Measurements from ENCODE around the gene SEL1L3.

The SEL1L3 gene

DNA sequence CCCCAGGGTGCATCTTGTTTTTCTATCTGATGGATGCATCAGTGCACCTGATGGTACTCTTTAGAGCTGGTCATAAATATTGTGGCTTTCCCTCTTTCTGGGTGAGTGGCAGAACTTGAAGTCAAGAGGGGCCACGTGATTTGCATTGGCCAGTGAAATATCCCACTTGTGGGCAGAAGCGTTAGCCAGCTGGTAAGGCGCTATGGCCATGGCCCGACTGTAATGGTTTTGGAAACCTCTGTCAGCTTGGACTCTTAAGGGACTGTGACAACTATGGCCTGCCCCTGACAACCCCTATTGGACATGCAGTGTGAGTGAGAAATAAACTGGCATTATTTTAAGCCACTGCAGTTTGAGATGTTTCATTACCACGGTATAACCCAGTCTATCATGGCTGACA is 72.8 kb downstream of the SEL1L3 start:
- DNase-seq (ENCODE audit: low spot score) = no peak

GRCh38 chr4:25788703-25789238 is 74.0 kb downstream of the SEL1L3 start:
- no peak for DNase-seq (ENCODE audit: low spot score)

DNA sequence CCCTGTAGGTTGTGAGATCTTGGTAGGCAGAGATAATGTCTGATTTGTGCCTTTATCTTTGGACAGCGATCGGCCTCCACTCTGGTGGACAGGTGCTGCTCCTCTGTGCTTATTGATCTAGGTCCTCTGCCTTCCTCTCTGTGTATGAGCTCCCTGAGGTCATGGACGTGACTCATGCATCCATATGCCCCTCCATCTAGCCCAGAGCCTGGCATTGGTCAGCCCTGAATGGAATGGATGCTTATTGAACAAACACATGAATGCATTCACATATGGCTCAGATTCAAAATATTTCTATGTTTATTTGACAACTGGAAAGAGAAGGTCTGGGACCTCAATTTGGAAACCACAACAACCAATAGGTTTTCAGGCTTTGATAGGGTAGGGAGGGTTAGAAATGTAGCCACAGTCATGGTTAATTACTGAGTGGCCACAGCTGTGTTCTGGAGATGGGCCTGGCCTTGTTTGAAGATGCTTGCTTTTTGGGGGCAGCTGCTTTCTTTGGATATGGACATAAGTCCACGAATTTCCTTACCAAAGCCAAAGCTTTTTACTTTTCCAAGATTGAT is 76.2 kb downstream of the SEL1L3 start:
- no peak for DNase-seq (ENCODE audit: low spot score)

- DNase-seq (ENCODE audit: low spot score) = no peak
These were observed 78.8 kb downstream of the SEL1L3 start for GRCh38 chr4:25783943-25784342.

GRCh38 chr4:25783126-25783525 is 79.7 kb downstream of the SEL1L3 start:
- no peak for DNase-seq (ENCODE audit: low spot score)

- DNase-seq (ENCODE audit: low spot score) = no peak
These were observed 80.3 kb downstream of the SEL1L3 start for GRCh38 chr4:25782482-25782881.

DNA sequence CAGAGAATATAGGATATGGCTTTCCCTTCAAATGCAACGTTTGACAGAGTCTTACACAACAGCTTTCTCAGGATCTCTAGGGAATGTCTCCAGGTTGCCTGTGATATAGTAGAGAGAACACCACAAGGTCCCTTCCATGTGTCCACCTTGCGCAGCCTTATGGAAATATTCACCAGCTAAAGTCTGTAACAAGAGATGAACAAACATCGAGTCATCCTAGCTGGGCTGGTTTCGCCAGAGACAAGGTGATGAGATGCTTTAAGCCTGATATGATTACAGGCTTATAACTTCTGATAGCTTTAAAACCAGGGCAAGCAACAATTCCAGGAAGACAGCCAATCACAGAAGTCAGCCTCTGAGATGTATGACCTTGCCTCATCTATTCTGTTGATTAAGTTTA is 83.8 kb downstream of the SEL1L3 start:
- DNase-seq (ENCODE audit: low spot score) = no peak

DNA sequence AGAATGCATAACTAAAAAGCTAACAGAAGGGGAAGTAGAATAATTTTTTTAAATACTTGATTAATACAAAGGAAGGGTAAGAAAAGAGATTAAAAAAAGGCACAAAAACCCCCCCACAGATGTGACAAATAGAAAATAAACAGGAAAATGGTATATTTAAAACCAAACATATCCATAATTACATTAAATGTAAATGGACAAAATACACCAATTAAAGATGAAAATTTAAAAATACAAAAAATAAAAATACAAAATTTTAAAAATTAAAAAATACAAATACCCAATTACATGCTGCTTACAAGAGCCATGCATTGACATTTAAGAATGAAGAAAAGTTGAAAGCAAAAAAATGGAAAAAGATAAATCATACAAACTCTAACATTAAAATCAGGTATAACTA is 86.0 kb downstream of the SEL1L3 start:
- no peak for DNase-seq (ENCODE audit: low spot score)

GRCh38 chr4:25775166-25775565 is 87.6 kb downstream of the SEL1L3 start:
- DNase-seq (ENCODE audit: low spot score) = no peak

GRCh38 chr4:25773358-25773757 is 89.4 kb downstream of the SEL1L3 start:
- DNase-seq (ENCODE audit: low spot score) = no peak

GRCh38 chr4:25771672-25772071 is 91.1 kb downstream of the SEL1L3 start:
- no peak for DNase-seq (ENCODE audit: low spot score)

GRCh38 chr4:25770847-25771246 is 91.9 kb downstream of the SEL1L3 start:
- no peak for DNase-seq (ENCODE audit: low spot score)

DNA sequence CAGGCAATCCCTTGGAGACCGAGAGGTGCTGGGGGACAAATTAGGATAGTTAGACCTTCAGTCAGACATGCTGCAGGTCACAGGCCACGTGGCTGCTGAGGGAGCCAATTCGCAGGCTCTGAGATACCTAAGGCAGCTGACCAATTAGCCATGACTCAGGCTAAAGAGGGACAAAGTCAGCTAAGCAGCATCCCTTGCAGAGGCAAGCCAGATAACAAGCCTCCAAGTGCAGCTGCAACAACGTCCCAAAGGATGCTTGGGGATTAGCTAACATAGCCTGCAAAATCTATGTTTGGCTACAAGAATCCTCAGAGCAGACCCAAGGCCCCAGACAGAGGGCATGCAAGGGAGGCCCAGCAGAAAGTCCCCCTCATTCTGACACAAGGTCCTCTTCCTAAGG is 93.5 kb downstream of the SEL1L3 start:
- no peak for DNase-seq (ENCODE audit: low spot score)

- no peak for DNase-seq (ENCODE audit: low spot score)
These were observed 94.7 kb downstream of the SEL1L3 start for GRCh38 chr4:25767877-25768725.

DNA sequence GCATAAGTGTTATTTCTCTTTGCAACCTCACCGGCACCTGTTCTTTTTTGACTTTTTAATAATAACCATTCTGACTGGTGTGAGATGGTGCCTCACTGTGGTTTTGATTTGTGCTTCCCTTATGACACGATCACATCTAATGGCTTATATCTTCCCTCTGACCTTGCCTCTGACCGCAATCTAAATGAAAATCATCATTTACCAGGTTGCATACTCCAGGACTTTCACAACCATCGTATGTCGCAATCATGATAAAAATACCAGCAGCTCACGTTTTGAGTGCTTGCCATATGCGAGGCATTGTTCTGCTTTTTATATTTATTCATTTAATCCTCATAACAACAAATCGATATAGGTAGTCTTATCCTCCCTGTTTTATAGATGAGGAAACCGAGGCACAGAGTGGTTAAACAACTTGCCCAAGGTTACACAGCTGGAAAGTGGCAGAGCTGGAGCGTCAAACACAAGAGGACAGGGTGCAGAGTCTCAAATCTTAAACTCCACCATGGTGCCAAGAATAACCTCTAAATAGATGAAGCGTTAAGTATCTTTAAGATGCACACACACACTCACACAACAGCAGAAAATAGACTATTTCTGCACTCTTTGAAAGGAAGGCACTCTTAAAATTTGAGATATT is 102.2 kb downstream of the SEL1L3 start:
- DNase-seq (ENCODE audit: low spot score) = no peak

DNA sequence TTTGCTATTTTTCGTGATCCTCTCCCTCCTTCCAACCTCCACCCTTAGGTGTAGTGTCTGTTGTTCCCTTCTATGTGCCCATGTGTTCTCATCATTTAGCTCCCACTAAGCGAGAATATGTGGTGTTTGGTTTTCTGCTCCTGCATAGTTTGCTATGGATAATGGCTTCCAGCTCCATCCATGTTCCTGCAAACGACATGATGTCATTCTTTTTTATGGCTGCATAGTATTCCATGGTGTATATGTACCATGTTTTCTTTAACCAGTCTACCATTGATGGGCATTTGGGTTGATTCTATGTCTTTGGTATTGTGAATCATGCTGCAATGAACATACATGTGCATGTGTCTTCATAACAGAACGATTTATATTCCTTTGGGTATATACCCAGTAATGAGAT is 102.7 kb downstream of the SEL1L3 start:
- DNase-seq (ENCODE audit: low spot score) = no peak

DNA sequence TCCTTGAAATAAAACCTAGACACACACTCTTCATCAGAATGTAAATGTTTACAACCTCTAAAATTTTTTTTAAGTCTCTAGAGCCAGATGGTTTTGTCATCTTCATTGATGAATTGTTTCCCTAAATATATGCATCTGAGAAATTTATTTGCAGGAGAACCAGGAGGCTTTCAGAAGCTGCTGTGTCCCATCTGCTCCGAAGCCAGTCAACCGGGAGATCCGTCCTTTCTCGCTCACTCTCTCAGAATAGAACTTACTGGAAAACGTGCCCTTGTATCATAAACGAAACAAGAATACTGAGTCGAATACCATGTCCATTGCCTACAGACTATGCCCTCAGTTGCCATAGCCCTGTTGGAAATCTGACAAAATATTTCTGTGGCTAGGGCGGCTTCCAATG is 103.7 kb downstream of the SEL1L3 start:
- no peak for DNase-seq (ENCODE audit: low spot score)

- DNase-seq (ENCODE audit: low spot score) = no peak
These were observed 105.3 kb downstream of the SEL1L3 start for GRCh38 chr4:25757452-25757851.

DNA sequence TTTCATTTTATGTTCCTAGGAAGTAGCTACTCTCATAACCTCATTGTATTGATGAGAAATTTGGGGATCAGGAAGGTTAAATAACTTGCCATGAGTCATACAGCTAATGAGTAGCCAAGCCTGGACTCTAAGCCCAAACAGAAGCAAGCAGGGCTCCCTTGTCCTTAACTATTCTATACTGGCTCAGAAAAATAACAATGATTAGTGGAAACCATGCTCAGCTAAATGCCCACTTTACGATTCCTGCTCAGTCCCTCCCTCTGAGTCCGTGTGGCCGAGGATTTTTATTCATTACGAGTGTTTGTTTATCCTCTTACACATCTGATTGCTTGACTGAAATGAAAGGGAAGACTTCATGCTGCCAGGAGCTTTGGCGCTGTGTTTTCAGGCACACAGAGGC is 106.3 kb downstream of the SEL1L3 start:
- no peak for DNase-seq (ENCODE audit: low spot score)

DNA sequence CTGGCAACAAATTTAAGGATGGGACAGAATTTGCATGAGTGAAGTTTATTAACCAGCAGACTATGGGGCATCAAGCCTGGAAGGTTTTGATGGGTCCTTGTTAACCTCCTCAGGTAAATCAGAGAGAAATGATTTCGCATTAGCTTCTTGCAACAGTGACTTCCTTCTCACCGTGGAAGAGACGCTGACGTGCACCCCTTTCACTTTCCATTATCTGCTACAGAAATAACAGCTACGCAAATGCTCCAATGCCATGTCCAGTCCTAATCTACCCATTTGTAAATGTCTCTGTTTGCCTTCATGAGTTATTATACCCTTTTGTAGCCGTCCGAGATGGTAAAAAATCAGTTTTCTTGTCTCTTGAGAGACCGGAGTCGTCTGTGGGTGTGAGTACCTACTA is 106.9 kb downstream of the SEL1L3 start:
- no peak for DNase-seq (ENCODE audit: low spot score)

DNA sequence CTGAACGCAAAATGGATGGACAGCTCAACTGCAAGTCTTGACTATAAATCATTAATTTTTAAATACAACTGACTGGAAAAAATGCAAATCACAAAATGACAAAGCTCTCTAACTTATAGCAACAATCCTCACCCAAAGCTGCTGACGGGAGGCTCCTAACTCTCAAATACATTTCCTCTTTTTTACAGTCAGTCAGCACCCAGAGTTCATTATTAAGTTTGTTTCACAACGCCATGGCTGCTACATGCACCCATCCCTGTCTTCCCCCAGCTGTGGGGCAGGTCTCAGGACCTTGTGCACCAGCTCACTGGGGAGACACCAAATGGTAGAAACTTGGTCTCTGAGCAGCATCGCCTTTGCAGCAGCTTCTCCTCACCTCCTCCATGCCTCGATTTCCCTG is 109.5 kb downstream of the SEL1L3 start:
- no peak for DNase-seq (ENCODE audit: low spot score)

DNA sequence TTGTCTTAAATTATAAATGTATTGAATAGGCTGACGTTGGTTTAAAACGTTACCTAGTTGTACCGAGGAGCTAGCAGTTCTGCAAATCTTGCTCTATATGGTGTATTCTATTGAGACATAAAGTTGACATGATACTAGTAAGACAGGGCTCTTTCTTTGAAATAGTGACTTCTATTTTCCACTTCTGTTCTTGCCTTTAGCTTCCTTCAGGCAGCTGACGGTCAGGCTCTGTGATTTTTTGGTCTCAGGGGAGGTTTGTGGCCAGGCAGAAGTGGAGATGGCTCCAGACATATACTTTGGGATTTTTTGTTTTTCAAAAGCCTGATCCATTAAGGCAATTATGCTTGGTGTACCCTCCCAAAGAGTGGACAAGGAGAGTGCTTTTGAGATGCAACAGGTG is 111.9 kb downstream of the SEL1L3 start:
- DNase-seq (ENCODE audit: low spot score) = no peak

DNA sequence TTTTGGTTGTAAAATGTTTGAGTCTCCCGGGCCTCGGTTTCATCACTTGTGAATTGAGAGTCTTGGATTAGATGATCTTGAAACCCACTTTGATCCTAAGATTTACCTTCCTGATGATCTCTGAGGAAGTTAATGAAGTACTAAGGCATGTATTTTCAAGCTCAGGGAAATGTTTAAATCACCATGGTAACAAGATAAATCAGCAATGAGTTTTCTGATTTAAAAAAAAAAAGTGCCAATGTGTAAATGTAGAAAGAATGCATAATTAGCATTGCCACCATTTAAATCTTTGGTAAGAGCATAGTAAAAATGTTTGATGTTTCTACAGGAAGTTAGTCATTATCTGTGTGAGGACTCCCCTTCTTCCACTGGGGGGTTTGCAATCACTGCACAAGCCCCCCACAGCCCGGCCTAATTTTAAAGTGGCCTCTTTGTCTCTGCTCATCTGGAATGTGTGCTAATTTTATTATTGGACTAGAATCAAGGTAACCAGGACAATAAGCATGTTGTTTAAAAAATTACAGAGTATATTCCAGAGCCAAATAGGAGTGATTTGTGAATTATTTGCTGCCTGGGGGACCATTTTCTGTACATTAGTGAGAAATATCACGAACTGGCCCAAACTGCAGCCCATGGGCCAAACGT is 113.5 kb downstream of the SEL1L3 start:
- DNase-seq (ENCODE audit: low spot score) = no peak
